ENCODE measurements around the gene SLC22A7.

The SLC22A7 gene

GRCh38 chr6:43265564-43265963, 32.5 kb upstream of the SLC22A7 start:
- DNase-seq (ENCODE audit: low read depth): no peak

- DNase-seq (ENCODE audit: low read depth): no peak
These were observed 30.3 kb upstream of the SLC22A7 start for GRCh38 chr6:43267619-43268354.

GRCh38 chr6:43268355-43268700, 29.7 kb upstream of the SLC22A7 start:
- DNase-seq (ENCODE audit: low read depth): no peak

GRCh38 chr6:43268782-43269272, 29.2 kb upstream of the SLC22A7 start:
- no peak for DNase-seq (ENCODE audit: low read depth)

GRCh38 chr6:43269273-43270007, 28.6 kb upstream of the SLC22A7 start:
- DNase-seq (ENCODE audit: low read depth): peak; percentile 30

GRCh38 chr6:43271103-43271815, 26.8 kb upstream of the SLC22A7 start:
- DNase-seq (ENCODE audit: low read depth): no peak

- no peak for DNase-seq (ENCODE audit: low read depth)
These were observed 26.1 kb upstream of the SLC22A7 start for GRCh38 chr6:43271944-43272343.

- no peak for DNase-seq (ENCODE audit: low read depth)
These were observed 24.4 kb upstream of the SLC22A7 start for GRCh38 chr6:43273707-43274106.

- DNase-seq (ENCODE audit: low read depth): no peak
These were observed 23.7 kb upstream of the SLC22A7 start for GRCh38 chr6:43274127-43274915.

- DNase-seq (ENCODE audit: low read depth): no peak
These were observed 23.0 kb upstream of the SLC22A7 start for GRCh38 chr6:43274916-43275597.

GRCh38 chr6:43275801-43276576, 22.1 kb upstream of the SLC22A7 start:
- no peak for DNase-seq (ENCODE audit: low read depth)

- no peak for DNase-seq (ENCODE audit: low read depth)
These were observed 21.3 kb upstream of the SLC22A7 start for GRCh38 chr6:43276577-43277305.

GRCh38 chr6:43277306-43277642, 20.8 kb upstream of the SLC22A7 start:
- no peak for DNase-seq (ENCODE audit: low read depth)

- no peak for DNase-seq (ENCODE audit: low read depth)
These were observed 20.2 kb upstream of the SLC22A7 start for GRCh38 chr6:43277643-43278523.

- no peak for DNase-seq (ENCODE audit: low read depth)
These were observed 19.5 kb upstream of the SLC22A7 start for GRCh38 chr6:43278524-43279078.

- DNase-seq (ENCODE audit: low read depth): no peak
These were observed 17.8 kb upstream of the SLC22A7 start for GRCh38 chr6:43280234-43280633.

- no peak for DNase-seq (ENCODE audit: low read depth)
These were observed 16.0 kb upstream of the SLC22A7 start for GRCh38 chr6:43282060-43282459.

- DNase-seq (ENCODE audit: low read depth): no peak
These were observed 15.2 kb upstream of the SLC22A7 start for GRCh38 chr6:43282636-43283513.
